Upper lobe of left lung (tissue), 4 donors: ENCODE data around the gene CCDC85B.

ENCODE experiments used
- POLR2A ChIP-seq, 4 donors: fragments of 450-650 bp; IDR thresholded peaks; one replicate each; pipeline ENCODE4 v1.5.1; 2016 to 2017; ENCODE audit warnings: antibody characterized with exemption in 4 of 4, mild to moderate bottlenecking in 2 of 4
- TF ChIP-seq, protein P1 (sequence below), 6 experiments: fragments of 450-650 bp in 4 of 6; fragments of 200-600 bp in 2 of 6; sonication (generic) in 2 of 6; IDR thresholded peaks; one replicate each; pipeline ENCODE4 v1.5.1; 2016 to 2019; ENCODE audit warnings: antibody characterized with exemption in 6 of 6

DNA sequence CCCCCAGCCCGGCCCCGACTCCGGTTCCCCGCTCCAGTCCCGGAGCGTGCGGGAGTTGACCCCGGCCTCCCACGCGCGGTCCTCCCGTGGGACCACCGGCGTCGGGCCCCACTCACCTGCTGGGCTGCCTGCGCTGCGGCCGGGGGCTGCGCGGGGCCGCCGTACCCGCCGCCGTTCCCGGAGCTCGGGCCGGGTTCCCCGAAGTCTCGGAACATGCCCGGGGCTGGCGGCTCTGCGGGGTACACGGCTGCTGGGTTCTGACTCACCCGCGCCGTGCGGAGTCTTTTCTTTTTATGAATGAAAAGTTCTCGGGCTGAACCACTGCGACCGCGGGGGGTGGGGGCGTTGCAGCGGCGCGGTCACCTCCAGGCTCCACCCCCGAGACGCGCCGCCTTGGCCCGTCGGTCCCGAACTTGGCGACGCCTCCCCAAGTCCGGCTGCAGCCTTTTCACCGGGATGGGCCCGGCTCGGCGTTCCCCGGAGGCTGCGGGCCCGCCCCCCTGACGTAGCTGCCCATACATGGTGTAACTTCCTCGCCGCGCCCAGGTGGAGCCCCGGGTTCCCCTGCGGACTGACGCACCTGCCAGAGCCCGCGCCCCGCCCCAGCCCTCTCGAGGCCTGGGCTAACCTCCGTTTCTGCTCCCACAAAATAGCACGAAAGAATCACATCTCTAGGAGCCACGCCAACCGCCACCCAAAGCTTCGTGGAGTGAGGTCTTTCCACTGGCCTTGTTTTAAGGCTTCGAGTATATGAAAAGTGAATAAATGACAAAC, 9.8 kb downstream of the CCDC85B start, which contains the start of gene FOSL1:
- peak in 3 of 4 donors; percentile 64 to 81 (median 73) for TF ChIP-seq POLR2A (IDR thresholded peaks at IDR 0.05)
- TF ChIP-seq, protein P1, sequence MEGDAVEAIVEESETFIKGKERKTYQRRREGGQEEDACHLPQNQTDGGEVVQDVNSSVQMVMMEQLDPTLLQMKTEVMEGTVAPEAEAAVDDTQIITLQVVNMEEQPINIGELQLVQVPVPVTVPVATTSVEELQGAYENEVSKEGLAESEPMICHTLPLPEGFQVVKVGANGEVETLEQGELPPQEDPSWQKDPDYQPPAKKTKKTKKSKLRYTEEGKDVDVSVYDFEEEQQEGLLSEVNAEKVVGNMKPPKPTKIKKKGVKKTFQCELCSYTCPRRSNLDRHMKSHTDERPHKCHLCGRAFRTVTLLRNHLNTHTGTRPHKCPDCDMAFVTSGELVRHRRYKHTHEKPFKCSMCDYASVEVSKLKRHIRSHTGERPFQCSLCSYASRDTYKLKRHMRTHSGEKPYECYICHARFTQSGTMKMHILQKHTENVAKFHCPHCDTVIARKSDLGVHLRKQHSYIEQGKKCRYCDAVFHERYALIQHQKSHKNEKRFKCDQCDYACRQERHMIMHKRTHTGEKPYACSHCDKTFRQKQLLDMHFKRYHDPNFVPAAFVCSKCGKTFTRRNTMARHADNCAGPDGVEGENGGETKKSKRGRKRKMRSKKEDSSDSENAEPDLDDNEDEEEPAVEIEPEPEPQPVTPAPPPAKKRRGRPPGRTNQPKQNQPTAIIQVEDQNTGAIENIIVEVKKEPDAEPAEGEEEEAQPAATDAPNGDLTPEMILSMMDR (IDR thresholded peaks at IDR 0.05), result peak in 1 of 6 experiments; percentile 9
